PFSK-1 (cell line): ENCODE measurements around the gene RHEB.

Source experiments
- FOXP2 ChIP-seq: optimal IDR thresholded peaks from 2 replicates; pipeline ENCODE3; 2011; ENCODE audit warnings: borderline replicate concordance, control low read depth, inconsistent platforms; ENCODE audit not compliant: insufficient read depth; ENCODE audit errors: extremely low read length, extremely low read depth
- POLR2AphosphoS5 ChIP-seq: IDR thresholded peaks from 2 replicates; pipeline ENCODE4 v1.6.1; 2012; ENCODE audit warnings: low read depth, mild to moderate bottlenecking, control low read depth, low read length, moderate library complexity
- SIN3A ChIP-seq: IDR thresholded peaks from 2 replicates; pipeline ENCODE4 v1.6.1; 2012; ENCODE audit warnings: mild to moderate bottlenecking, low read length, moderate library complexity, borderline replicate concordance; ENCODE audit not compliant: insufficient read depth
- TAF1 ChIP-seq: IDR thresholded peaks from 2 replicates; pipeline ENCODE4 v1.6.1; 2012; ENCODE audit warnings: low read length, control low read depth, borderline replicate concordance; ENCODE audit not compliant: insufficient read depth
- TF ChIP-seq, protein P1 (sequence below), 2 experiments: IDR thresholded peaks; 2 replicates each; pipeline versions ENCODE4 v1.6.1 to v1.8.0; 2011 to 2012; ENCODE audit warnings: low read depth in 2 of 2, low read length in 2 of 2, control low read depth in 1 of 2, inconsistent platforms in 1 of 2, mild to moderate bottlenecking in 1 of 2, moderate library complexity in 1 of 2; ENCODE audit not compliant: insufficient read depth in 1 of 2

Gene RHEB

DNA sequence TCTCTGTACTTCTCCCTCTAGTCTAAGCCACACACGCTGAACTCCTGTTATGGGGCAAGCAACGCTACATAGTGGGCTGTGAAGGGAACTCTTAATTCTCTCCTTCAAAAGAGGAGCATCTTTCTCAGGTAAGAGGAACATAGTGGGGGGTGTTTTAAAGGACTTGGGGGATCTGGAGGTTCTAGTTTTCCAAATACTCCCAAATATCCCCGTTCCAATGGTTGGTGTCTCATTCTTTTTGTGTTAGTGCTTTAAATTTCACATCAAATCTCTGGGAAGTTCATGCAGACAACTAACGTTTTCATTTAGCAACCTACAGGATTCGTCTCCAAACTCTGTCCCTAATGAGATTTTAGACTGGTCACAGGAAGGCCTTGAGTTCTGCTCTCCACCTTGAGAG lies 97.5 kb downstream of the RHEB start:
- TF ChIP-seq TAF1 (no peak), POLR2AphosphoS5 (no peak), SIN3A (no peak), FOXP2 (no peak)
- TF ChIP-seq, protein P1, sequence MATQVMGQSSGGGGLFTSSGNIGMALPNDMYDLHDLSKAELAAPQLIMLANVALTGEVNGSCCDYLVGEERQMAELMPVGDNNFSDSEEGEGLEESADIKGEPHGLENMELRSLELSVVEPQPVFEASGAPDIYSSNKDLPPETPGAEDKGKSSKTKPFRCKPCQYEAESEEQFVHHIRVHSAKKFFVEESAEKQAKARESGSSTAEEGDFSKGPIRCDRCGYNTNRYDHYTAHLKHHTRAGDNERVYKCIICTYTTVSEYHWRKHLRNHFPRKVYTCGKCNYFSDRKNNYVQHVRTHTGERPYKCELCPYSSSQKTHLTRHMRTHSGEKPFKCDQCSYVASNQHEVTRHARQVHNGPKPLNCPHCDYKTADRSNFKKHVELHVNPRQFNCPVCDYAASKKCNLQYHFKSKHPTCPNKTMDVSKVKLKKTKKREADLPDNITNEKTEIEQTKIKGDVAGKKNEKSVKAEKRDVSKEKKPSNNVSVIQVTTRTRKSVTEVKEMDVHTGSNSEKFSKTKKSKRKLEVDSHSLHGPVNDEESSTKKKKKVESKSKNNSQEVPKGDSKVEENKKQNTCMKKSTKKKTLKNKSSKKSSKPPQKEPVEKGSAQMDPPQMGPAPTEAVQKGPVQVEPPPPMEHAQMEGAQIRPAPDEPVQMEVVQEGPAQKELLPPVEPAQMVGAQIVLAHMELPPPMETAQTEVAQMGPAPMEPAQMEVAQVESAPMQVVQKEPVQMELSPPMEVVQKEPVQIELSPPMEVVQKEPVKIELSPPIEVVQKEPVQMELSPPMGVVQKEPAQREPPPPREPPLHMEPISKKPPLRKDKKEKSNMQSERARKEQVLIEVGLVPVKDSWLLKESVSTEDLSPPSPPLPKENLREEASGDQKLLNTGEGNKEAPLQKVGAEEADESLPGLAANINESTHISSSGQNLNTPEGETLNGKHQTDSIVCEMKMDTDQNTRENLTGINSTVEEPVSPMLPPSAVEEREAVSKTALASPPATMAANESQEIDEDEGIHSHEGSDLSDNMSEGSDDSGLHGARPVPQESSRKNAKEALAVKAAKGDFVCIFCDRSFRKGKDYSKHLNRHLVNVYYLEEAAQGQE (IDR thresholded peaks at IDR 0.05; ENCODE audit: insufficient read depth in 1 of 2, low read depth in 2 of 2, low read length in 2 of 2) = no peak

DNA sequence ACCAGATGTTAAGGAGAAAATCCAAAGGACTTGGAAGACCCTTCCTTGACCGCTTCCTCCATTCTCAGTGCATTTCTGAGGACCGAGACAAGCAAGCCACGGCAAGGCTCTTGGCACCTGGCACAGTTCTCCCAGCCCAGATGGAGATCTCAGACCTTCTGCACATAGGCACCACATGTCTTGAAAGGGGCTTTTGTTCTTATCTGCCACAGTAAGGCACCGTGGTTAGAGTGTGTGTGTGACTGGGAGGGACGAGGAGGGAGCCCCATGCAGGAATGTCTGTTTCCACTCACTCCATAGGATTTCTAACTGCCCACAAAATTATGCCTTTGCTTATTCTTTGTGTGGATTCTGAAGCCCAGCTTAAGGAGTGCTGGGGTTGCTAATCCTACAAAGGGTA lies 99.6 kb downstream of the RHEB start:
- TF ChIP-seq, protein P1 (IDR thresholded peaks at IDR 0.05; ENCODE audit: insufficient read depth in 1 of 2, low read depth in 2 of 2, low read length in 2 of 2) = no peak
- TF ChIP-seq SIN3A = no peak

DNA sequence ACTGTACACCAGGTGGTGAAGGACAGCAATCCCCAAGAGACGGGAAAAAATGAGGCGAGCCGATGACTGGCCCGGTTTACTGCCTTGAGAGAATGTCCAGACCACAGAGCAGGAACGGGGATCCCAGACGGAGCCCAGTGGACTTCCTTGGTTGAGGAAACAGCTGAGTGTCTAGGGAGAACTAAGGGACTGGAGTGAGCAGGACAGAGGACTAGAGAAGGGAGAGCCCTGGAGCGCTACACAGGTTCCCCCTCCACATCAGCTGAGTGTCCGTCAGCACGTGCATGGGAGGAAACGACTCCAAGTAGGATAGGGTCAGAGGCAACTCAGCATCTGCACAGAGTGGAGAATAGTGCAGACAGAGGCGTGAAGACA lies 102.8 kb downstream of the RHEB start:
- no peak for TF ChIP-seq POLR2AphosphoS5

- TF ChIP-seq, protein P1 (IDR thresholded peaks at IDR 0.05; ENCODE audit: insufficient read depth in 1 of 2, low read depth in 2 of 2, low read length in 2 of 2) = no peak
- TF ChIP-seq TAF1 (no peak), FOXP2 (no peak), POLR2AphosphoS5 (no peak), SIN3A (no peak)
Measured at GRCh38 chr7:151416112-151416940, 103.4 kb downstream of the RHEB start.
